CD4-positive, alpha-beta T cell treated with Interleukin-17A for 1 hour (primary cell): ENCODE measurements around the gene CAMK2D.

ENCODE experiments used
- DNase-seq: peaks from one replicate; pipeline ENCODE4 v3.0.0-alpha.2; 2020

Gene CAMK2D

DNA sequence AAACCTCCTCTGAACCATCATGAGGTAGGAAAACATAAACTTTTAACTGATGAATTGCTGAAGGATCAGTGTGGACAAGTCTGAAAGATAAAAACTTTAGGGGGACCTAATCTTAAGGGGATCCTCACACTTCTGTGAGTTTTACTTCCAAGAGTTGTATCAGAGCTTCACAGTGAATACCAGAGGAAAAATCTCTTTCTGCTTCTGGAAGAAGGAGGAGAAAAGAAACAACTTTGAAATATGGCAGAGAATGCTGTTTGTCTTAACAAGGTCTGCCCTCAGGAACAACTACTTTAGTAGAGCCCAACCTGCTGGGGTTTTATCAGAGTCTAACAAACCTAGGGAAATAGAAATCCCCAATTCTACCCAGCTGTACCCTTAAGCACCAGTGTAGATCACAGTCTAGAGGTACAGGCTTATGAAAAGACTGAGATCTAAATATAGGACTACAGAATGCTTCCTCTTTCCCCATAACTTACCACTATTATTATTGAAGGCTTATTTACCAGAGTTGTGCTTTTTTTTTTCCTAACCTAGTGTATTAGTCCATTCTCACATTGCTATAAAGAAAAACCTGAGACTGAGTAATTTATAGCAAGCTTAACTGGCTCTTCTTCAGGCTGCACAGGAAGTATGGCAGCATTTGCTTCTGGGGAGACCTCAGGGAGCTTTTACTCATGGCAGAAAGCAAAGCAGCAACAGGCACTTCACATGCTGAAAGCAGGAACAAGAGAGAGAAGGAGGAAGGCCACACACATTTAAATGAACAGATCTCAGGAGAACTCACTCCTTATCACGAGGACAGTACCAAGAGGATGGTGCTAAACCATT, 167.9 kb downstream of the CAMK2D start:
- no peak for DNase-seq

DNA sequence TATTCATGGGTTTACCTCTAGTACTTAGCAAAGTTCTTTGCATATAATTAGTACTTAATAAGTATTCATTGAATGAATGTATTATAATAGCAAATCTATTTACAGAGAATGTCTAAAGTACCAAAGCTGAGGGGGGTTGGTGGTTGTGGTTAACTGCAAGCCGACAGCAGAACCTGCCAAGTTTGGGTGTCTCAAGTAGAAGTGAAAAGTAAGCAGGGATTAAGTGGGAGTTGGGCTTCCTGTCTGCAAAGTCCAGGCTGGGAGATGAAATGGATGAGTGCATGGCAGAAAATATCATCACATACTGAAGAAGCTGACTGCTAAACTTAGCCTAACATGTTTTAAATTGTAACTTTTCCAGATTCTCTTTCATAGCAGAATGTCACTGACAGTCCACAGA, 169.6 kb downstream of the CAMK2D start:
- DNase-seq, result no peak

DNA sequence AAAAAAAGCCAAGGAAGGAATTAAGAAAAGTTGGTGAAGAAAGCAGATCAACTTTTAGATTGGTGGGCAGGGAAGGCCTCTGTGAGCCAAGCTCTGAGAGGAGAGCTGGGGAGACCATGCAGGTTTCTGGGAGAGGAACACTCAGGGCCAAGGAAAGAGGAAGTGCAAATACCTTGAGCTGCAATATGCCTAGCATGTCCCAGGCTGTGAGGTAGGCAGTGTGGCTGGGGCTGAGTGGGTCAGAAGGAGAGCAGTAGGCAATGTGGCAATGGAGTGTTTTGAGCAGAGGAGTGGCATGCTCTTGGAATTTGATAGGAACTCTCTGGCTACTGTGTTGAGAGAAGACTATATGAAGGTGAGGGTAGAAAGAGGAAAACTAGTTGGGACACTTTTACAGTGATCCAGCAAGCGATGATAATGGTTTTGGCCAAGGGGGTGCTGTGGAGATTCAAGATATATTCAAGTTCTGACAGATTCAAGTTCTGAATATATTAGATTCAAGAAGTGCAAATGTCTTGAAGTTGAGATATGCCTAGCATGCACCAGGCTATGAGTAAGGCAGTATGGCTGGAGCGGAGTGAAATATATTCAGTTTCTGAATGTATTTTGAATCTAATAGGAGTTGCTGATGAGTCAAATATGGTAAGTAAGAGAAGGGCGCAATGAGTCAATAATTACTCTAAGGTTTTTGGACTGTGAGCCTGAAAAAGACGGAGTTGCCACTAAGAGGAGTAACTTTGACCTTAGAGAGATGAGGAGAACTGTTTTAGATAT, 172.5 kb downstream of the CAMK2D start:
- no peak for DNase-seq

DNA sequence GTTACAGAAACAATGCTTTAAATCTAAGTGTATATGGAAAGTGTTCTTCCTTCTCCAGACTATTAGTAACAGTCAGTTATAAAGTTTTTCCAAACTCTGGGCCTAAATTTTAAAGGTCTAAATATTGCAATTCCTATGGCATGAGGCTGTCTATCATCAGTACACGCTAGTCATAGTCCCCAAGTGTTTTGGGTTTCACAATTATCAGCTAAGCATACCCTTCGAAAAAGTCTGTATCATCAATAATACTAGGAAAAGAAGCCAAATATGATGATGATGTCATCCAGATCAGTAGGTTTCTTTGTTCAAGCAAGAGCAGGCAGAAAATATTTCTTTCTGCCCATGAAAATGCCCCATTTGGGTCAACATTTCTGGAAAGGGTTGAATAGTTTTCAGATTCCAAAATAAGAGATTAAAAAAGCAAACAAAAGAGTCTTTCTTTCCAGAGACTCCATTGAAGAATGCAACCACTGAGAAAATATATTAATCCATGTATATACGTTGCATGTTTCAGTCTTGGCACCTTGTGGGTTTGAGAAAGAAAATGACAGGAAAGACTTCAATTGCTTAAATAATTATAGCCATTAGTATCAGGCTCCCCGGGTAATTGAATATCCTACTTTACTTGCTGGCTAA, 173.8 kb downstream of the CAMK2D start:
- DNase-seq, result no peak

- DNase-seq, result no peak
These were observed 174.4 kb downstream of the CAMK2D start for GRCh38 chr4:113587156-113587555.

DNA sequence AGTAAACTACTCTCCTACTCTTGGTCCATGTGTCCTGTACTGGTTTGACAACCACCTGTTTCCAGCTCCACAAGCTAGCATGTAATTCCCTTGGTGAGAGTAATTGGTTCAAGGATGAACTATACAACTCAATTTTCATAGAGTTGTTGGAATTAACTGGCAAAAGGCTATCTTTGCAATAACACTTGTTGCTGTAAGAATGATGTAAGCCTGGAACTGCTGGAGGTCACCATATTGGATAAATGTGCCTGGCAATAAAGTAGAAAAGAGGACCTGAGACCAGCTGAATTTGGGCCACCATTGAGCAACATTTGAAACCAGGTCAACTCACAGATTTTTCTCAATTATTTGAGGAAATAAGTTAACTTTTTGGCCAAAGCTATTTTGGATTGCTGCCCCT, 175.5 kb downstream of the CAMK2D start:
- no peak for DNase-seq

- no peak for DNase-seq
These were observed 177.0 kb downstream of the CAMK2D start for GRCh38 chr4:113584407-113585150.

GRCh38 chr4:113582737-113583136, 178.8 kb downstream of the CAMK2D start:
- no peak for DNase-seq

GRCh38 chr4:113579360-113579759, 182.2 kb downstream of the CAMK2D start:
- DNase-seq, result no peak

DNA sequence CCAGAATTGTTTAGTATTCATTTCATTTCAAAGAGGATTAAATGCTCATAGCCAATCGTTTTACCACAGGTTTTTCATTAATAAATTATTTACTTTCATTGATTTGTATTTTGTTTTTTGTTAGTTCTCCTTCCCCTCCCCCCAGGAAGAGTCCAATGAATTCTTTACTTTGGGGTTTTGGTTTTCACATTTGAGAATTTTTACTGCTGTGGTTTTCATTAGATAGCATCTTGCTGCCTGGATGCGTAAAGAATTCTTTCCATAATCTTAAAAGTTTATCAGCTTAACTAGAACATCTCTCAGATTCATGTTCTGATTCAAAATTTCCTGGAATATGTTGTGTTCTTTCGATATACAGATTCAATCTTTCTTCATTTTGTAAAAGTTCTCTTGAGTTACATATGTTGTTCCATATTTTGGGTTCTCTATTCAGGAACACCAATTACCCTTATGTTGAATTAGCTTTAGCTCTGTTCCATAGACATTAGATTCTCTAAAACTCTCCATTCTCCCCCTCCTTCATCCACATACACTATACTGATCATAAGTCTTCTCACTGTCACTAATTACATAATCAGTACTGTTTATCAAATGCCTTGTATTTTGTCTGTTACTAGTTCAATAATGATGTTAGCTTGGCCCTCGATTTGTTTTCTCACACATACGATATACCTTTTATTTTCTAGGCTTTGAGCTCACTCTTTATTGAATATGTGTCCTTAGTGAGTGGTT, 184.4 kb downstream of the CAMK2D start:
- no peak for DNase-seq

GRCh38 chr4:113575401-113575800, 186.1 kb downstream of the CAMK2D start:
- no peak for DNase-seq

DNA sequence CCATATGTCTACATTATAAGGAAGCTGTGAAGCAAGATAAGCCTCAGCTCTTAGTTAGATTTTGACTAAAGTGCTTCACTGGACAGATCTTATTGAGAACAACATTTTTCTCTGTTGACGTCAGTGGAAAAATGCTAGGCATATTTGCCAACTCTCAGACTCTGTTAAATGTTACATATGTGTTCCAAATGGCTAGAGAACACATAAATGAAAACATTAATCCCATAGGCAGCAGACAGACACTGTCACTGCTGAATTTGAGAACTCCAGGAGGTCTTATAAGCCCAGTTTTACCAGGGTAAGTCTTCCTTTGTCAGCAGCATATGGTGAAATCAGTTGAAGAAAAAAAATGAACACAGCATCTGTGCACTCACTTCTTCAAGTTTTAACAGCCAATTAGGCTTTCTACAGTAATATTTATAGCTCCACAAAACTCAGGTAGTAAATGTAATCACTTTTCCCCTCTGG, 186.9 kb downstream of the CAMK2D start:
- DNase-seq, result no peak

DNA sequence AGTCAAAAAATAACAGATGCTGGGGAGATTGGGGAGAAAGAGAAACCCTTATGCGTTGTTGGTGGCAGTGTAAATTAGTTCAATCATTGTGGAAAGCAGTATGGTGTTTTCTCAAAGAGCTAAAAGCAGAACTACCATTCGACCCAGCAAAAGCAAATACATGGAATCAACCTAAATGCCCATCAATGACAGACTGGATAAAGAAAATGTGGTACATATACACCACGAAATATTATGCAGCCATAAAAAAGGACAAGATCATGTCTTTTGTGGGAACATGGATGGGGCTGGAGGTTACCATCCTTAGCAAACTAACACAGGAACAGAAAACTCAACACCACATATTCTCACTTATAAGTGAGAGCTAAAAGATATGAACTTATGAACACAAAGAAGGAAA, 188.9 kb downstream of the CAMK2D start:
- DNase-seq, result no peak

GRCh38 chr4:113566015-113566795, 195.3 kb downstream of the CAMK2D start:
- DNase-seq, result no peak

GRCh38 chr4:113565702-113566012, 195.9 kb downstream of the CAMK2D start:
- no peak for DNase-seq

DNA sequence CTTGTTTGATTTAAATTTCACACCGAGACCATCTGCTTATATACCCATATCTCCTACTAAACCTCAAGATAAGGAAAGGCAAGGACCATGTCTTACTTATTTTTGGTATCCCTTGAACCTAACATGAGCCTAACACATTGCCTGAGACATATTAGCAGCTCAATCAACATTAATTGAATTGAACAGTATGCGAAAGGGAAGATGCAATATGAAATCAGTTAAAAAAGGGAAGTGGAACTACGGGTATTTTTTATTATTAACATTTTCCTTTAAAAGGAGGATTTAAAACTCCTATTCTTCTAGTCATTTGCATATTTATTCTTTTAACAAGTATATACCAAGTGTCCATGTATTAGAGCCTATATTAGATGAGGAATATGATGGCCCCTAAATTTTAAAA, 197.0 kb downstream of the CAMK2D start:
- no peak for DNase-seq

GRCh38 chr4:113563691-113564378, 197.7 kb downstream of the CAMK2D start:
- DNase-seq, result no peak

GRCh38 chr4:113561758-113562157, 199.8 kb downstream of the CAMK2D start:
- no peak for DNase-seq

DNA sequence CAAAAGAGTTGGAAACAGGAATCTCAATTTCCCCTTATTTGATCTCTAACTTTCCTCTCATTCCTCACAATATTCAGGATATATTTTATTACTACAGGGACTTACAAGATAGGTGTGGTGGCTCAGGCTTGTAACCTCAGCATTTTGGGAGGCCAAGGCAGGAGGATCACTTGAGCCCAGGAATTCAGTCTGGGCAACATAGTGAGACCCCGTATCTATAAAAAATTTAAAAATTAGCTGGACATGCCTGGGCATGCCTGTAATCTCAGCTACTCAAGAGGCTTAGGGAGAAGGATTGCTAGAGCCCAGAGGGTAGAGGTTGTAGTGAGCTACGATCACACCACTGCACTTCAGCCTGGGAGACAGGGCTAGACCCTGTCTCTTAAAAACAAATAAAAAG, 200.4 kb downstream of the CAMK2D start:
- DNase-seq, result no peak

DNA sequence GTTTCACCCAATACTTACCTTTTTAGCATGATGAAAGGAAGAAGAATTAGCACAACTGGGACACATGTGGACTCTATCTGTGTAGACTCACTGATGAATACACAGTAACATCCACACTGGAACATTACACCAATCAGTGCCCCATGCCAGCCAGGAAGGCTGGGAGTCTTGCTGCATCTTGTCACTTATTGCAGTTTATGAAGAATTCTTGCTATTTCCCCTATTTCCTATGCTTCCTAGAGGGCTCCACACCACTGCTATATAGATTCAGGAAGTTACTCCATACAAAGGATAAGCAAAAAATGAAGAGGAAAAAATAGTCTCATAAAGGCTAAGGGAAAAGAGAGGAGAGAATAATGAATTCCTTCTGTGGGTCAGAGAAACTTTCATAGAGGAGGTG, 201.0 kb downstream of the CAMK2D start:
- no peak for DNase-seq

DNA sequence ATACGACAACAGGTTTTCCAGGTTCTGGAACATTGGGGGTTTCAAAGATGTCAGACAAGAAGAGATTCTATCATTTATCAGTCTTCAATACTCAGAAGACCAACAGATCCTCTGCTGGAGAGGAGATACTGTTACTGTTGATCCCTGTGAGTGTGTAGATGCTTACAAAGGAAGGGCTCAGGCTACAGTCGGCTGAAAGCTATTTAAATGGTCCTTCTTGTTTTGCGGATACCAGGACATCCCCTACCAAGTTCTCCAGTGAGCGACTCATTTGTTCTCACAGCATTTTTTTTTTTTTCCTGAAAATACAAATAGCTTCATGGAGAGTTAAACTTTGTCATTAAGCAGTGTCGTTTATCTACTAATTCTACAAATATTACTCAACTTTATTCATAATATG, 201.6 kb downstream of the CAMK2D start:
- no peak for DNase-seq
